HEK293T (cell line): ENCODE data around the gene SPPL2C.

ENCODE experiments used
- CTCF ChIA-PET: fragments of 350-600 bp; formaldehyde crosslinking; extraction: SDS; loops from one replicate; lab custom pipeline; 2021; ENCODE audit warnings: antibody characterized with exemption, inconsistent platforms; lab: Yijun Ruan, JAX
- POLR2A ChIA-PET: fragments of 350-600 bp; formaldehyde crosslinking; extraction: SDS; loops from one replicate; lab custom pipeline; 2020; ENCODE audit warnings: antibody characterized with exemption, inconsistent platforms; lab: Yijun Ruan, JAX
- DNase-seq: peaks from one replicate; pipeline ENCODE4 v3.0.0; 2012; ENCODE audit warnings: mixed read lengths; ENCODE audit errors: extremely low spot score
- ARNT ChIP-seq: fragments of 450-650 bp; IDR thresholded peaks from 2 replicates; pipeline ENCODE4 v1.6.1; 2017; ENCODE audit warnings: mild to moderate bottlenecking
- BHLHE40 ChIP-seq: fragments of 450-650 bp; IDR thresholded peaks from 2 replicates; pipeline ENCODE4 v1.6.1; 2016; ENCODE audit warnings: mild to moderate bottlenecking, moderate library complexity, borderline replicate concordance
- CTBP1 ChIP-seq: fragments of 450-650 bp; IDR thresholded peaks from 2 replicates; pipeline ENCODE4 v1.6.1; 2016; ENCODE audit warnings: borderline replicate concordance
- ELF4 ChIP-seq: fragments of 450-650 bp; IDR thresholded peaks from 2 replicates; pipeline ENCODE4 v1.6.1; 2017; ENCODE audit warnings: antibody characterized with exemption
- FOXA1 ChIP-seq: fragments of 450-650 bp; IDR thresholded peaks from 2 replicates; pipeline ENCODE4 v1.6.1; 2016; ENCODE audit warnings: mild to moderate bottlenecking
- FOXK2 ChIP-seq: fragments of 450-650 bp; IDR thresholded peaks from 2 replicates; pipeline ENCODE4 v1.6.1; 2016; ENCODE audit warnings: mild to moderate bottlenecking
- FOXM1 ChIP-seq: fragments of 450-650 bp; IDR thresholded peaks from 2 replicates; pipeline ENCODE4 v1.6.1; 2017; ENCODE audit warnings: mild to moderate bottlenecking, borderline replicate concordance
- HDGF ChIP-seq: fragments of 450-650 bp; IDR thresholded peaks from 2 replicates; pipeline ENCODE4 v1.6.1; 2017; ENCODE audit warnings: antibody characterized with exemption, borderline replicate concordance
- L3MBTL2 ChIP-seq: fragments of 450-650 bp; conservative IDR thresholded peaks from 2 replicates; pipeline ENCODE4 v1.6.1; 2016; ENCODE audit warnings: mild to moderate bottlenecking
- LEF1 ChIP-seq: fragments of 450-650 bp; IDR thresholded peaks from 2 replicates; pipeline ENCODE4 v1.6.1; 2017; ENCODE audit warnings: mild to moderate bottlenecking, borderline replicate concordance
- NFRKB ChIP-seq: fragments of 450-650 bp; IDR thresholded peaks from 2 replicates; pipeline ENCODE4 v1.6.1; 2016; ENCODE audit warnings: mild to moderate bottlenecking, moderate library complexity
- SP1 ChIP-seq: fragments of 450-650 bp; IDR thresholded peaks from 2 replicates; pipeline ENCODE4 v1.6.1; 2017
- SUZ12 ChIP-seq: fragments of 450-650 bp; IDR thresholded peaks from 2 replicates; pipeline ENCODE4 v1.6.1; 2016; ENCODE audit warnings: mild to moderate bottlenecking
- TARDBP ChIP-seq: fragments of 450-650 bp; IDR thresholded peaks from 2 replicates; pipeline ENCODE4 v1.6.1; 2016
- ZNF384 ChIP-seq: fragments of 450-650 bp; IDR thresholded peaks from 2 replicates; pipeline ENCODE4 v1.6.1; 2016
- TF ChIP-seq, protein P1 (sequence below): fragments of 450-650 bp; IDR thresholded peaks from 2 replicates; pipeline ENCODE4 v1.6.1; 2016

The SPPL2C gene, protein sequence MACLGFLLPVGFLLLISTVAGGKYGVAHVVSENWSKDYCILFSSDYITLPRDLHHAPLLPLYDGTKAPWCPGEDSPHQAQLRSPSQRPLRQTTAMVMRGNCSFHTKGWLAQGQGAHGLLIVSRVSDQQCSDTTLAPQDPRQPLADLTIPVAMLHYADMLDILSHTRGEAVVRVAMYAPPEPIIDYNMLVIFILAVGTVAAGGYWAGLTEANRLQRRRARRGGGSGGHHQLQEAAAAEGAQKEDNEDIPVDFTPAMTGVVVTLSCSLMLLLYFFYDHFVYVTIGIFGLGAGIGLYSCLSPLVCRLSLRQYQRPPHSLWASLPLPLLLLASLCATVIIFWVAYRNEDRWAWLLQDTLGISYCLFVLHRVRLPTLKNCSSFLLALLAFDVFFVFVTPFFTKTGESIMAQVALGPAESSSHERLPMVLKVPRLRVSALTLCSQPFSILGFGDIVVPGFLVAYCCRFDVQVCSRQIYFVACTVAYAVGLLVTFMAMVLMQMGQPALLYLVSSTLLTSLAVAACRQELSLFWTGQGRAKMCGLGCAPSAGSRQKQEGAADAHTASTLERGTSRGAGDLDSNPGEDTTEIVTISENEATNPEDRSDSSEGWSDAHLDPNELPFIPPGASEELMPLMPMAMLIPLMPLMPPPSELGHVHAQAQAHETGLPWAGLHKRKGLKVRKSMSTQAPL

DNA sequence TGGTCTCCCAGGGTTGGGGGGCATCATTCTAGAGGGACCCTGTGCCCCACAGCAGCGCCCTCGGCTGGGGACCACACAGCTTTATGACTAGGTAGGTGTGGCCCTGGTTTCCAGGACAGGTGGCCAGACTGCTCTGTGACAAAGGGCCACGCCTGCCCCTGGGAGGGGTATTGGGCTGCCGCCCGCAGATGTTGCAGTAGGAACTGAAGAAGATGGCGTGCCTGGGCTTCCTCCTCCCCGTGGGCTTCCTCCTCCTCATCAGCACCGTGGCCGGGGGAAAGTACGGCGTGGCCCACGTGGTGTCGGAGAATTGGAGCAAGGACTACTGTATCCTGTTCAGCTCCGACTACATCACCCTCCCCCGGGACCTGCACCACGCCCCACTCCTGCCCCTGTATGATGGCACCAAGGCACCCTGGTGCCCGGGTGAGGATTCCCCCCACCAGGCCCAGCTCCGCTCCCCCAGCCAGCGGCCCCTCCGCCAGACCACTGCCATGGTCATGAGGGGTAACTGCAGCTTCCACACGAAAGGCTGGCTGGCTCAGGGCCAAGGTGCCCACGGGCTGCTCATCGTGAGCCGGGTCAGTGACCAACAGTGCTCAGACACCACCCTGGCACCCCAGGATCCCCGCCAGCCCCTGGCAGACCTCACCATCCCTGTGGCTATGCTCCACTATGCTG is at the start of gene SPPL2C:
TSS of gene SPPL2C (plus strand) at position 187 of the 681 bp plus-strand sequence. CDS start at position 213, 26 bp downstream.
- DNase-seq = no peak
- TF ChIP-seq BHLHE40 (no peak), NFRKB (no peak), FOXM1 (no peak), SP1 (no peak), ELF4 (no peak), ZNF384 (no peak), TARDBP (no peak), ARNT (no peak), FOXK2 (no peak), SUZ12 (no peak), HDGF (no peak), L3MBTL2 (no peak), CTBP1 (no peak), LEF1 (no peak)
- TF ChIP-seq, protein P1, sequence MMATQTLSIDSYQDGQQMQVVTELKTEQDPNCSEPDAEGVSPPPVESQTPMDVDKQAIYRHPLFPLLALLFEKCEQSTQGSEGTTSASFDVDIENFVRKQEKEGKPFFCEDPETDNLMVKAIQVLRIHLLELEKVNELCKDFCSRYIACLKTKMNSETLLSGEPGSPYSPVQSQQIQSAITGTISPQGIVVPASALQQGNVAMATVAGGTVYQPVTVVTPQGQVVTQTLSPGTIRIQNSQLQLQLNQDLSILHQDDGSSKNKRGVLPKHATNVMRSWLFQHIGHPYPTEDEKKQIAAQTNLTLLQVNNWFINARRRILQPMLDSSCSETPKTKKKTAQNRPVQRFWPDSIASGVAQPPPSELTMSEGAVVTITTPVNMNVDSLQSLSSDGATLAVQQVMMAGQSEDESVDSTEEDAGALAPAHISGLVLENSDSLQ = no peak
- ChIA-PET CTCF (no interaction called here), POLR2A (no interaction called here)

DNA sequence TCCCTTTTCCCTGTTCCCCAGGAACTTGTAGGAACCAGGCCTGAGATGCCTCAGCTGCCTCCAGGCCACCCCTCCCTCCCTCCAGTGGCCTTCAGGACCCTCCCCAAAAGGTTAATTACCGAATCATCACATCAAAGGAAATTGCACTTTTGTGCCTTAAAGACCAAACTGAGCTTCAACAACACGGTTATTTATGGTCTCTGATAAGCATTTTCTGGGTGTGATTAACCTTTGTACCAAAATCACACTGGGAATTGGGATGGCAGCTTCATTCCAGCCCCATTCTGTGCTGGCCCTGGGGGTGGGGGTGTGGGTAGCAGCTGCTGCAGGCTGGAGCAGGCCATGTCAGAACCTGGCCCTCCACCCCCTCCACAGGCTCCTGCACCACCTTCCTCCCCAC is 43.9 kb upstream of the SPPL2C start:
- TF ChIP-seq NFRKB = no peak
- no peak for TF ChIP-seq FOXA1
- TF ChIP-seq SP1 = no peak
- no peak for TF ChIP-seq BHLHE40
- TF ChIP-seq, protein P1 = no peak
- TF ChIP-seq ELF4 = no peak
- DNase-seq = no peak
- ChIA-PET CTCF (no interaction called here), POLR2A (no interaction called here)

DNA sequence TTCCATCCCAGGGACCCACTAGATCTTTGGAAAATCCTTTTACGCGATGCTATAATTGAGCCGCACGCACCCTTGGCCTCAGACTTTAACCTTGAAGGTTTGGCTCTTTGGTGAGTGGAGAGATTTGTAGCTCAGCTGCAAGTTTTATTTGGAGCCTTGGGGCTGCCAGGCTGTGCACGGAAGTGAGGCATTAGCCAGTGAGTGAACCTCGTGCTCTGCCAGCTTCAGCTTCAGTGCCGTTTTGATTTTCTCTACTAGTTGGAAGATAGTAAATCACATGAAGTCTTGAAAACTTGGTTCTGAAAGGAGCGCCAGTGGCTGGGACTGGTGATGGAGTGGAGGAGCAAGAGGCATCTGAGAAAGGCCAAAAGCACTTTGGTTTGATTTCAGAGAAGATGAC is 43.3 kb upstream of the SPPL2C start:
- POLR2A ChIA-PET = no interaction called here
- no peak for TF ChIP-seq TARDBP
- no peak for TF ChIP-seq ELF4
- TF ChIP-seq, protein P1 = no peak
- no peak for TF ChIP-seq FOXM1
- TF ChIP-seq L3MBTL2 = no peak
- TF ChIP-seq LEF1 = no peak
- no peak for TF ChIP-seq SUZ12
- no peak for TF ChIP-seq BHLHE40
- TF ChIP-seq SP1 = no peak
- no peak for TF ChIP-seq FOXA1
- TF ChIP-seq FOXK2 = no peak
- TF ChIP-seq NFRKB = no peak
- TF ChIP-seq ARNT = no peak
- TF ChIP-seq CTBP1 = no peak
- no peak for TF ChIP-seq HDGF
- TF ChIP-seq ZNF384 = no peak
- no peak for DNase-seq
- CTCF ChIA-PET = no interaction called here

DNA sequence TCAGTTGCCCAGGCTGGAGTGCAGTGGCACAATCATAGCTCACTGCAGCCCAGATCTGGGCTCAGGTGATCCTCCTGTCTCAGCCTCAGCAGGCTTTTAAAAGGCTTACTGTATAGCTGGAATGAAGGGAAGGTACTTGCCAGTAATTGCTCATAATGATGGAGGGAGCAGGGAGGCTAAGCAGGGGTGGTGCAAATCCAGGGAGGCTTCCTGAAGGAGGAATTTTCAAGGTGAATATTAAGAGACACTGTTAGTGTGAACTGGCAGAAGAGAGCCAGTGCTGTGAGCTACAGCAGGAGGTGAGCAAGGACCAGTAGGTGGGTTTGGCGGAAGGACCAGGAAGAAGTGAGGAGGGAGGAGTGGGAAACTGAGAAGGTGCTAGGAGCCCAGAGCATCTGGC is 35.8 kb upstream of the SPPL2C start:
- CTCF ChIA-PET = no interaction called here
- POLR2A ChIA-PET = no interaction called here
- no peak for DNase-seq
- TF ChIP-seq L3MBTL2 (no peak), HDGF (no peak), ZNF384 (no peak), FOXM1 (no peak), TARDBP (no peak), ELF4 (no peak), BHLHE40 (no peak), CTBP1 (no peak), FOXK2 (no peak), LEF1 (no peak), NFRKB (no peak), ARNT (no peak), FOXA1 (no peak), SUZ12 (no peak), SP1 (no peak)
- TF ChIP-seq, protein P1 = no peak

DNA sequence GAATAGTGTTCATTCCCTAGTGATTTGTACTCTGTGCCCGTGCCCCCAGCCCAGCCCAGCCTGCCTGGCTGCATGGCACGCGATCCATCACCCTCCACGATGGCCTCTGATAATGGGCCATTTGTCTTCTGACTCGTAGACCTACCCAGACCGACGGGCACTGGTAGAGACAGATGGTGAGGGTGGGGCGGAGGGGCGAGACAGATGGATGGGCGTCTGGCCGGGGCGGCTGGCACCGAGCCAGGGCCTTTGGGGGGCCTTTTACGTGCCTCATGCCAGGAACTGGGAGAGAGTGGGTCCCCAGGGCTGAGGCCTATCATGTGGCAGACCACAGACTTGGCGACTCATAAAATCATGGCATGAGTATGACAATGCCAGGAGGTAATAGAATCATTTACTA is 35.2 kb upstream of the SPPL2C start:
- no peak for TF ChIP-seq CTBP1
- TF ChIP-seq, protein P1 = no peak
- no peak for TF ChIP-seq L3MBTL2
- no peak for TF ChIP-seq HDGF
- TF ChIP-seq LEF1 = no peak
- no peak for TF ChIP-seq TARDBP
- no peak for TF ChIP-seq NFRKB
- TF ChIP-seq FOXK2 = no peak
- no peak for TF ChIP-seq FOXA1
- TF ChIP-seq SP1 = no peak
- no peak for TF ChIP-seq SUZ12
- TF ChIP-seq ARNT = no peak
- no peak for TF ChIP-seq FOXM1
- no peak for TF ChIP-seq BHLHE40
- TF ChIP-seq ZNF384 = no peak
- no peak for TF ChIP-seq ELF4
- no peak for DNase-seq
- ChIA-PET CTCF (no interaction called here), POLR2A (no interaction called here)
